GM19238 (cell line): ENCODE measurements around the gene CAMSAP2.

Experiments
- DNase-seq: peaks from one replicate; pipeline ENCODE4 v3.0.0; 2011; ENCODE audit warnings: low spot score; ENCODE audit not compliant: insufficient read length

CAMSAP2 gene

DNA sequence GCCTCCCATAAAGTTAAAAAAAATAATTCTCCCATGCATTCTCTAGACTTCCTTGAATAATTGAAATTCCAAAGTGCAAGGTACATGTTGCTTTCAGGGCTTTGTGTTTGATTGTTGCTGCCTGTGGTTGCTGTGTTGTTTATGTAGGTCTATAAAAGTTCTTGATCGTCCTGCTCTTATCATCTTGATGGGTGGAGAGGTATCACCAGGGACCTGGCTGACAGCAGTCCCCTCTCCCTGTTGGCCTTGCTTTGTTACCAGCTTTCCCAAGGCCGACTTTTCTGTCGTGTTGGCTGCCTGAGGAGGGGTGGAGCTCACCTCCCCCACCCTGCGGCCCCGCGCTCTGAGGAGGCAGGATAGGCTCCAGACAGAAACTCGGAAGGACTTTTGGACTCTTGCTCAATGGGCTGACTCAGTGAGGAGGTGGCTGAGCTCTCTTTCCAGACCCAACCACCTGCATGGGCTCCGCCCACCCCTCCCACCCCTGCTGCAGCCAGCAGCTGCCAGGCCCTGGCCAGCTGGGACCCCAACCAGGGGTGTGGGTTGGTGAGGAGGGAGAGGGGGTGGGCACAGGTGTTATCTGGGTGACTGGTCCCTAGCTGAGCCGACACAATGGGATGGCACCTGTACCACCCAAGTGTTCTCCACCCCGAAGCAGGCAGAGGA is 158.0 kb downstream of the CAMSAP2 start:
- DNase-seq, result no peak

DNA sequence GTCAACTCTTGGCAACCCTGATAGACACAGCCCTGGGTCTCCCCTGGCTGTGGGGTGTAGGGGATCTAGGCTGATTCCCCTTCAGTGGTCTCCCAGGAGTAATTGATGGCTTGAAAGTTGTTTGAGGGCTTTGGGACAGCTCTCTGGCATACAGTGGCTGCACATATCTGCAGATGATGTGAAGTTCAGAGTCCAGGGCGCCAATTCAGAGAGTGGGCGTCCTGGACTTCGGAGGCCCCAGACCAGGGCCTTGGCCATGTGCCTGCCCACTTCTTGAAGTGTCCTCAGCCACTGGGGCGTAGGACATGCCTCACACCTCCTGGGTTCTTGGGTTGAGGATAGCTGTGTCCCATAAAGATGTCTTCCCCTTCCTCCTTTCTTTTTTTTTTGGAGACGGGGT is 158.6 kb downstream of the CAMSAP2 start:
- DNase-seq, result no peak

DNA sequence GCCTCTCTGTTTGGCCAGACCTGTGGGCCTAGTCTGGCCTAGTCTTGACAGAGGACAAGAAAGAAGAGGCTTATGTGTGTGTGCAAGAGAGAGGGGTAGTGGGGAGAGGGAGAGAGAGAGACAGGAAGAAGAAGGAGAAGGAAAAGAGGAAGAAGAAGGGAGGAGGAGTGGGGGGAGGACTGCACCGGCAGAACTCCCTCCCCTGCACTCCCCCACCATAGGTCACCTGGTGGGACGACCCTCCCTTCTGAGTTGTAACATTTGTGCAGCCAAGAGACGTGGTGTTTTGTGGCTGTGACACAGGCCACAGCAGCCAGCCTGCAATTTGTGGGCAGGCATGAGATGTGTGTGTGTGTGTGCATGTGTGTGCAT is 160.3 kb downstream of the CAMSAP2 start:
- DNase-seq, result no peak

DNA sequence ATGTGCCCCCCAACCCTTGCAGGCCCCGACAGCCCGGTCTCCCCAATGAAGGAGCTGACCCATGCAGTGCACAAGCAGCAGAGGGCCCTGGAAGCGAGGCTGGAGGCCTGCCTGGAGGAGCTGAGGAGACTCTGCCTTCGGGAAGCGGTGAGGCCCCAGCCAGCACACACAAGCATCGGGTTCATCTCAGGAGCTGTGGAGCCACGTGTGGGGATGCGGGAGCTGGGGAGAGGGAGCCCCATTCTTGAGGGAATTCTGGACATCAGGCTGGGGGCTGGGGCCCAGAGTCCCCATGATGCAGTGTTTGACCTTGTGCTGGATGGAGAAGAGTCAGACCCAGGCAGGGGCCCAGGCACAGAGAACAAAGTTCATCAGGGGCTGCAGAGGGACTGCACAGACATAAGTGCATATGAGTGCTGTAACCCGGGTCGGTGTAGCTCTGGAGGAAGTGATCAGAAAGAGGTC is 160.8 kb downstream of the CAMSAP2 start:
- no peak for DNase-seq

DNA sequence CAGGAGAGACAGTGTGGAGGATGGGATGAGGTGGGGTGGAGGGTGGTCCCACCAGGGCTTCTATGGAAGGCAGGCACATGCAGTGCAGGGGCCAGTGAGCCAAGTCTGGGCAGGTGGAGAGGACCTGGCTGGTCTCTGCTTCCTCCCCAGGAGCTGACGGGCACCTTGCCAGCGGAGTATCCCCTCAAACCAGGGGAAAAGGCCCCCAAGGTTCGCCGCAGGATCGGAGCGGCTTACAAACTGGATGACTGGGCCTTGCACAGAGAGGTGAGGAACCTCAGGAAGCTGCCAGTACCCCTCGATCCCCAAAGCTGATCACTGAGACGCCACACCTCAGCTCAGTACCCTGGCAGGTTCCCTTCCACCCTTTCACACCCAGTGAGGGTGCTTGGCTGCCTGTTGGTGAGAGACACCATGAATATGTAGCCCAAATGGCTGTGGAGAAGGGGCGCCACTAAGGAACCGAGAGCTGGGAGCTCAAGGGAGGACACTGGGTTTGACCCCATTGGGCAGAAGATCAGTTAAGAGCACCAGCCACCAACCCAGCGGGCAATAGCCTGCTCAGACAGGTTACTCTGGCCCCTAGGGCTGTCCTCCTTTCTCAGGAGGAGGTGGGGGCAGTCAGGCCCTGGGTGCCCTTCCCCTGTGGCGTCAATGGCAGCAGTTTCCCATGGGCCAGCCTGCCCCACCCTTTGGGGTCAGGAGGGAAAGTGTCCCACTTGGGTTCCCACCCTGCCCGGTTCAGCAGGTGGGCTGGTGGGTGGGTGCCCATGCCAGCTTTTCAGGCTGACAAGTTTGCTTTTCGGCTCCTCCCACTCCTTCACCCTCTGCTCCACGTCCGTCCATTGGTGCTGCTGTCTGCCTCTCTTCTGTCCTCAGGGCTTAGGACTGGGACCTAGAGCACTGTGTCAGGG is 161.5 kb downstream of the CAMSAP2 start:
- no peak for DNase-seq

DNA sequence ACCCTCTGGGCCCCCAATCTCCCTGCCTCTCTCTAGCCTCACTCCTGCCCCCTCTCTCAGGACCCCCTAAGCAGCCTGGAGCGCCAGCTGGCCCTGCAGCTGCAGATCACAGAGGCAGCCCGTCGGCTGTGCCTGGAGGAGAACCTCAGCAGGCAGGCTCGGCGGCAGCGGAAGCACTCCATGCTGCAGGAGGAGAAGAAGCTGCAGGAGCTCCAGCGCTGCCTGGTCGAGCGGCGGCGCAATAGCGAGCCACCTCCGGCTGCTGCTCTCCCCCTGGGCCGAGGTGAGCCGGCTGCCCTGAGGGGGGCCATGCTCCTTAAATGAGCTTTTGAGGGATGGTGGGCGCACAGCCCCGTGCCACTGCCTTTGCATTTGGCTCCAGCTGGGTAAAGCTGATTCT is 162.2 kb downstream of the CAMSAP2 start:
- no peak for DNase-seq

DNA sequence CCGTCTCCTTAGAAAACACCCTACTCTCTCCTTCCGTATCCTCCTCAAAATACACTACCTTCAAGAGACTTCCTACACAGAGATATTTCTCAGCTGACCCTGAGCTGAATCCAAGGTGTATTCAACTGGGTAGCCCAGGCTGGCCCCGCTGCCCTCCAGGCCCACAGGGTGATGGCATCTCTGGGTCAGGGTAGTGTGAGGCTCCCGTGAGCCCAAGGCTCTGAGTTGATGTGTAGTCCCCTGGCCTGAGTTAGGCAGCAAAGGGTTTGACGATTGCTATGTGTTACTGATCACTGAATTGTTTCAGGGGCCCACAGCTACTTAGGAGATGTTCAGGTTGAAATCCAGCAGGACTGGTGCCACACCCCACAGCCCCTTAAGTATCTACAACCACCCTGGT is 162.7 kb downstream of the CAMSAP2 start:
- no peak for DNase-seq

DNA sequence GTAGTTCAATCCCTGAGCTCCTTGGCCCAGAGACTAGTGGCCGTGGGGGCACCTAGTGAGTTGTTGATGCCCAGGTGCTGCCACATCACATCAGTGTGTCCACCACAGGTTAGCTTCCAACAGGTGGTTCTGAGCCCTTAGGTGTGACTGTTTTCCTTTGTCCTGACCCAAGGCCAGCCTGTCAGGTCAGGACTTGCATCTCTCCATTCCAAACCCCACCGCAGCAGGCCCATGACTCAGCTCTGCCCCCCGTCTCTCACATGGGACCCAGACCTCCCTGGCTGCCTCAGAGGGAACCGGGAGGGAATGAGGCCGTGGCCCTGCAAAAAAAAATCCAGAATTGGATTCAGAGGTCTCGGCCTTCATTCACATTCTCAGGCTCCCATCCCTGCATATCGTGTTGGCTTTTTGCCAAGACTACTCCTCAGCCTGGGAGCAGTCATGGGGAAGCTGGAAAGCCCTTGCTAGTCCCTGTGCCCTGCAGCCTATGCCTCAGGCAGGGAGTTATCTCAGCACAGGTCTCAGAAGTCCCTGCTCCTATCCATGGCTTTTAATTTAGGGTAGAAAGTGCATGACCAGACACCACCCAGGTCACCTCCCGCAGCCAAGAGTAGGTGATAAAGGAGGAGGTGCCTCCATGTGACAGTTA is 163.2 kb downstream of the CAMSAP2 start:
- DNase-seq, result no peak

DNA sequence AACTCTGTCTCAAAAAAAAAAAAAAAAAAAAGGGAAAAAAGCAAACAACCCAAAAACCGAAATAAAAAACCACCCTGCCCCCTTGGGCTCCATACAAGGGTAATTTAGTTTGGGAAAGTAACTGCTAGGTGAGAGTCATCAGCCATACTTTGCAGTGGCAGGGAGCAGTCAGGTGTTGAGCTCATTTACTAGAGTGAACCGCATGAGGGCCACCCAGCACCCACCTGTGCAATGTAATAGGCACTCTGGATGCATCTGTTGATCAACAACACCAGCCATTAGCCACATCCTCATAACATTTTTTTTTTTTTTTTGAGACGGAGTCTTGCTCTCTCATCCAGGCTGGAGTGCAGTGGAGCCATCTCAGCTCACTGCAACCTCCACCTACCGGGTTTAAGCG is 165.1 kb downstream of the CAMSAP2 start:
- DNase-seq, result no peak

DNA sequence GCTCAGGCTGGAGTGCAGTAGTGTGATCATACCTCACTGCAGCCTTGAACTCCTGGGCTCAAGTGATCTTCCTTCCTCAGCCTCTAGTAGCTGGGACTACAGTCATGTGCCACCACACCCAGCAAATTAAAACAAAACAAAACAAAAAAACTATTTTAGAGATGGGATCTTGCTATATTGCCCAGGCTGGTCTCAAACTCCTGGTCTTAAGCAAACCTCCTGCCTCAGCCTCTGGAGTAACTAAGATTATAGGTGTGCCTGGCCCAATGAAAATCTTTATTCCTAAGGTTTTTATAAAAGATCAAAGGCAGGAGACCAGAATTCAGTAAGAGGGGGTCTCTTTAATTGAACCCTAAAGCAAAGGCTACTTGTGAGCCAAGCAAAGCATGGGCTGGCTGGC is 166.1 kb downstream of the CAMSAP2 start:
- no peak for DNase-seq

DNA sequence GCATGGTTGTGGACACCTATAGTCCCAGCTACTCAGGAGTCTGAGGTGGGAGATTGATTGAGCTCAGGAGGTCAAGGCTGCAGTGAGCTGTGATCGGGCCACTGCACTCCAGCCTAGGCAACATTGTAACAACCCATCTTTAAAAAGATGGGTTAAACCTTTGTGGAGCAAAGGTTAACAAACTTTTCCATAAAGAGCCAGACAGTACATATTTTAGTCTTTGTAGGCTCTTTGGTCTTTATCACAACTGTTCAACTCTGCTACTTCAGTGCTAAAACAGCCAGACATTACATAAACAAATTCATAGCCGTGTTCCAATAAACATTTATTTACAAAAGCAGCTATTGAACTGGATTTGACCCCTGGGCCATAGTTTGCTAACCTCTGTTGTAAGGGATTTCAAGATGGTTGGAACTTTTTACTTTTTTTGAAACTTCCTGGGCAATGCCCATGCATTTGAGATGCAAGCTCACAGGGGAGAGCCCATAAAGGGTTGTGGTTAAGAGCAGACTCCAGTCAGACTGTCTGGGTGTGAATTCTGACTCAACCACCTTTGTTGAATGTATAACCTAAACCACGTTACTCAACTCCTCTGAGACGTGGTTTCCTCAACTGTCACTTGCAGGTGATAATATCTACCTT is 166.8 kb downstream of the CAMSAP2 start:
- no peak for DNase-seq

DNA sequence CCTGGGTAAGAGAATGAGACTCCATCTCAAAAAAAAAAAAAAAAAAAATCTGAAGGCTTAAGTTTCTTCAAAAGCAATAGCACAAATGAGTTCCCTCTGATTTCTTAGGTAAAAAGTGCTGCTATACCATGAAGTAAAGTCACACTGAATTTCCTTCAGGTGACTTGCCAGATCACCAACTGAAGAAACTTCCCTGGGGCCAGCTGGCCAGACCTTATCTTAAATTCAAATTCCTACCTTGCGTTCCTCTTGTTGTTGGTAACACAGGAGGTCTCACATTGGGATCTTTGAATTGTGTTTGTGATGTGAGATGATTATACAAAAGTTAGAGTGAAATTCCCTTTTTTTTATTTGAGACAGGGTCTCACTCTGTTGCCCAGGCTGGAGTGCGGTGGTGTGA is 167.8 kb downstream of the CAMSAP2 start:
- DNase-seq, result no peak

DNA sequence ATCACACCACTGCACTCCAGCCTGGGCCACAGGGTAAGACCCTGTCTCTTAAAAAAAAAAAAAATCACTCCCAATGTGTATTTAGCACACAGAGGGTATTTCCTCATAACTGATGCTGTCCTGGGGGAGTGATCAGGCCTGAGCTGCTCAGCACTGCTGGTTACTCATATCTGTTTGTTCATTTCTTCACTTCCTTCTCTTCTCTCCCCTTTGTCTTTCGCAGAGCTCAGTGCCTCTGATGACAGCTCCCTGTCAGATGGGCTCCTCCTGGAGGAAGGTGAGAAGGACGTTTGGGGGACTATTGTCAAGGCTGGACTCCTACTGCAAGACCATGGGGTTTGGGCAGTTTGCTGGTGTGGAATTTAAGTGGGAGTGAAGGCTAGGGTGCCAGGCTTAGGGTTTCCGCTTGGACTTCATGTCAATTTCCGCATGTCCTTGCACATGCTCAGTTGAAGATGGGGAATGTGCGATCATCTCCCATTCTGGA is 169.0 kb downstream of the CAMSAP2 start:
- peak; percentile 57 for DNase-seq

DNA sequence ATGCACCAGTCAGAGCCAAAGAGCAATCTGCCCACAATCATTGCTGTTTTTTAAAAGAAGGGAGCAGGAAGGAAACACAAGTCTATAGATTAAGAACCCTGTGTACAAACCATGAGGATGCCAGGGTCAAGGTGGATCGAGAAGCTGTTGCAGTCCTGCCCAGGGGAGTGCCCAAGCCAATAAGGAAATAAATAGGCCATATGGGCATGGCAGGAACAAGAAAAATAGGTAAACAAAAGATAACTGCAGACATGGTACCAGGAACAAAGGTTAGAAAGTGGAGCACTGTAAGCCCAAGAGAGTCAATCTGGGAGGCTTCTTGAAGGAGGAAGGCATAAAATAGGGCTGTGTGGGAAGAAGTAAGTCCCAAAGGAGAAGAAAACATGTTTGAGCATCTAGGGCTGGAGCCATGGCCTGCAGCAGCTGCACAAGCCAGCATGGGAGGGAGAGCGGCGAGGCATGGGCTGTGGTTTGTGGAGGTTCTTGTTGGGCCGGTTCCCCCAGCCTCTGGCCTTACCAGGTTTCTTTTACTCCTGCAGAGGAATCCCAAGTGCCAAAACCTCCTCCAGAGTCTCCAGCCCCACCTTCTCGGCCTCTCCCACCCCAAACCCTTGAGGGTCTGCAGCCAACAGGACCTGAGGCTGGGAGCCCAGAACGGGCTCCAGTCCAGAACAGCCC is 169.6 kb downstream of the CAMSAP2 start:
- no peak for DNase-seq

DNA sequence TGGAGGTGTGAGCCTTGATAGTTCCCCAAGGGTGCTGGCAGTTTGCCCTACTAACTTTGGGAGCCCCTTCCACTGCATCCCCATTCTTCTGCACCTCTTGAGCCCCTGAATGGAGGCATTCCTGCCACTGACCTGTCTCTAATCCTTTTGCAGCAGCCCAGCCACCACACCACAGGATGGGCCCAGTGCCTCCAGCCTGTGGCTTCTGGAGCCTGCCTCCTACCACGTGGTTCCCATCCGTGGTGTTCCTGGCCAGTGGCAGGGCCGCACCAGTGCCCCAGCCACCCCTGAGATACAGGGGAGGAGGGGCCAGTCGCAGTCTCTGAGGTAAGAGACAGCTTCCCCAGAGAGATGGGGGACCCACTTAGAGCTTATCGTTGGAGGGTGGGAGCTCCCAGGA is 170.4 kb downstream of the CAMSAP2 start:
- no peak for DNase-seq

DNA sequence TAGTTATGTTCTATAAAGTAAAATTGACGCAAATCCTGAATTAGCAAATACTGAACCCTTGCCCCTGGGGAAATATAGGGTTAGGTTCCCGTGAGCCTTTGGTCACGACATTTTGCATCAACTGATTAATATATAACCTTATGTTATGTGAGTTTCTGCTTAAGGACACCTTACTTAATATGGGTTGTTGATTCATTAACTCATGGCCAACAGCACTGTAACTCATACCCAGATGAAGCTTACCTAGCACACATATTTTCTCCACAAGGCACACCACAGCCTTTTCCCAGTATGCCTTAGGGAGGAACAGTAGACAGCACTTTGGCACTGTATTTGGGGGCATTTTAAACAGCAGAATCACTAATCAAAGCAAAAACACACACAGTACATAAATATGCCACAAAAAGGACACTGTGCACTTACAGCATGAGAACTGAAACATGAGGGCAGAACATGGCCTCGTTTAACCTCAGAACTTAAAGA is 171.1 kb downstream of the CAMSAP2 start:
- no peak for DNase-seq
